ENCODE measurements around the gene GAP43.

Gene GAP43

DNA sequence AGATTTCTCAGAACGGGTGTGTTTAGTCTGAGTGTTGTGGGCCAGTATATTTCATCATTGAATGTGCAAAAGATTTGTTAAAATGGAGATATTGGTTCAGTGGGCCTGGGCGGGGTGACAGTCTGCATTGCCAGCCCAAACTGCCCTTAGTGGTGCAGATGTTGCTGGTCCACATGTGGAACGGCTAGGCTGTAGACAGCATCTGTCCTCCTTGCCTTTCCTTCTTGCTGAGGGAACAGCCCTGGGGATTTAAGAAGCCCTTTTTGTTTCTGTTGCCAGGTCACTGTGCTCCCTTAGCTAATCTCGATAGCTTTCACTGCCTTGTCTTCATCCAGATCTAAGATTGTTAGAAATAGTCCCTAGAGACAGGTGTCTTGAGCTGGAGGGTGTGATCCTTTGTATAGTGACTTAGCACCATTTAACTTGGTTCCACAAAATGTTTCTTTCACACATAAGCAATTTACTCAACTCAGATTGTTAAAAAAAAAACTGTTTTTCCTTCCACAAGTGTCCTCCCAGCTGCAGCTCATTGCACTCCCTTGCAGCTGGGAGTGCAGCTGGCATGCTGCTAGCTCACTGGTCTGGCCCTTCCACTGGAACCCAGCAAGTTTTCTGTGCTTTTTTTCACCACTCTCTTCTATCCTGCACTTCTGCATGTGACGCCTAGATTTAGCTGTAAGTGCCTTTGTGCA lies 37.5 kb downstream of the GAP43 start:
- DNase-seq (ENCODE audit: low read depth in 4 of 4, low spot score in 1 of 4): no peak

DNA sequence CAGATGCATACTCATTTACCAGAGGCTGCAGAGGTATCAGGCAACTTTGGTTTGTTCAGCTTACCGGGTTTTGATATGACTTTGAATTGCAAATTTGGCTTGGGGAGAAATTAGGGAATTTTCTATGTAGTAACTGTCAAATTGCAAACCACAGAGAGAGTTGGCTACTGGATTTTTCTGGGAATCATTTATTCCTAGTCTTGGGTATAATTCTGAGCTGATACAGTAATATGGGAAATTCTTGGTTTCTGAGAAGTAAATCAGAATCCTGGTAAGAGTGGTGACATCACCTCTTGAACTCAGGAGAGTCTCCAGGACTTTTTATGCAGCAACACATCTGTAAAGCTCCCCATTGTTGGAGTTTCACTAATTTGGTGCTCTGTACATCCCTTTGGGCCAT lies 39.0 kb downstream of the GAP43 start:
- no peak for DNase-seq (ENCODE audit: low read depth in 4 of 4, low spot score in 1 of 4)

DNA sequence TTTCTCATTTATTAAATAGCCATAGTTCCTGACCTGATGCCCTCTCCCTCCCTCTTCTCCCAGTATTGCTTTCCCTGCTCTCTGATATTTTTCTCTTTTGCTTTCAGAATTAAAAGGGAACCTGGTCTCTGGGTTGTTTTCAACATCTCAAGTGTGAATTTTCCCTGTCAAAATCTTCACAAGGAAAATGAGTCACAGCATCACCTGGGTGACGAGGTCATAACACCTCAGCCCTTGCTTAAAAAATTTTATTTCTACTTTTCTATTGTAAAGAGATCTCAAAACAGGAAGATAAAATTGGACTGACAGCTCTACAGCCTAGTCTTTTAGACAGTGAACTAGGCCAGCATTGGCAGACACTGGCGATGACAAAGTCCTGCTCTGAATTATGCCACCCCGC lies 40.1 kb downstream of the GAP43 start:
- no peak for DNase-seq (ENCODE audit: low read depth in 4 of 4, low spot score in 1 of 4)

DNA sequence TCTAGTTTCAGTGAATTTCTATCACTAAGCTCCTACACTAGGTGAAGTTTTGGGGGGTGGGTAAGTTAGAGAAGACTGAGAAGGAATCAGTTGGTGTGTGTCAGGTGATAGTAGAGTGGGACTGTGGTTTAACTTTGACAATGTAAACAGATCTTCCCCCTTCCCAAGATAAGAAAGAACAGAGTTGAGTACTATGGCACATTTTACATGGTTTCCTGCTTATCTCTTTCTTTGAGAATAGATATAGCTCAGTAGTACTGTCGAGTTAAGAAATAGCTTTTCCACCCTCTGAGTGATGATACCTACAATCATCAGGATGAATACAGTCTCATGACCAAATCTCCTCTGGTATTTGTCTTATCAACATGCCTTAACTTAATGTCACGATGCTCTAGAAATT lies 42.8 kb downstream of the GAP43 start:
- DNase-seq (ENCODE audit: low read depth in 4 of 4, low spot score in 1 of 4): no peak

DNA sequence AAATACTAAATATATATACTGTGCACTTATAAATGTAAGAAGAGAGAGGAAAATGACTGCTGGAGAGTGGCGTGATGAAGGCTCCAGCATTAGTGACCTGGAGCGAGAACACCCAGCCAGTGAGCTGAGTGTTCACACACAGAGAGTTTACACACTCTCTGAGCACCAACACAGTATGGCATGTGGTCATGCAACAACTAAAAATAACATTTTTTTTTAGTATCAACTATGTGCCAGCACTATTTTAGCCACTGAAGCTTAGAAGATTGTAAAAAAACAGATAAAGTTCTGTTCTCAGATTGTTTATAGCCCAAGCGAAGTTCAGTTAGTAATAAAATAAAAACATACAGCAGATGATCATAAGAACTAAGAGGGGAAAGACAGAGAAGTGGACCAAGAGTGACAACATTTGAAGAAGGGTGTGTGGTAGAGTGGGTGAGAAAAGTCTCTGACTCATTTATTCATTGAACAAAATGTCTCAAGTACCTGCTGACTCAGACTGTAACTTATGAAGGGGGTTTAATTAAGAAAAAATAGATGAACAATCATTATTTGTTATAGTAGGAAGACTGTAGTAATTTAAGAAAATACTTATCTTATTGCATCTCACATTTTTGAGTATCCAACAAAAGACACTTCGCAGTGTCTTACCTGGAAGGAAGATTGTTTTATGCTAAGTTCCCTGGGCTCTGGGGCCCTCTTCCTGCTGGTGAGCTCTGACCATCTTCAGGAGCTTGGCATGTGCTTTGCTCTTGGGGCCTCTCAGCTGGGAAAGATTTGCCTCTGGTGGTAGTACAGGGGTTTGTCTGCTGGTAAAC lies 43.8 kb downstream of the GAP43 start:
- no peak for DNase-seq (ENCODE audit: low read depth in 4 of 4, low spot score in 1 of 4)

DNA sequence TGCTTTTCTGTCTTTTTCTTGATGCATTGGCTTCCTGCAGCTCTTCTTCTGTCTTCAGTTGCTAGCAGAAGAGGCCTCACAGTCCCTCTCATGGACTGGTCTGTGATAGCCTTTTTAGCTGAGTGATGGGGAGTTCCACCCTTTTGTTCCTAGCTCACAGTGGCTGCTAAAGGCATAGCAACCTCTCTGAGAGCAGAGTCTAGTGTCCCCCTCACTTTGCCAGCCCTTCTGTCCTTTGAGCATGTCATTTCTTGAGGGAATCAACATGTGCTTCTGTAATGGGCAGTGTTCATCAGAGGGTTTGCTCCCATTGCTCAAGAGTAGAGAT lies 44.4 kb downstream of the GAP43 start:
- DNase-seq (ENCODE audit: low read depth in 4 of 4, low spot score in 1 of 4): no peak

DNA sequence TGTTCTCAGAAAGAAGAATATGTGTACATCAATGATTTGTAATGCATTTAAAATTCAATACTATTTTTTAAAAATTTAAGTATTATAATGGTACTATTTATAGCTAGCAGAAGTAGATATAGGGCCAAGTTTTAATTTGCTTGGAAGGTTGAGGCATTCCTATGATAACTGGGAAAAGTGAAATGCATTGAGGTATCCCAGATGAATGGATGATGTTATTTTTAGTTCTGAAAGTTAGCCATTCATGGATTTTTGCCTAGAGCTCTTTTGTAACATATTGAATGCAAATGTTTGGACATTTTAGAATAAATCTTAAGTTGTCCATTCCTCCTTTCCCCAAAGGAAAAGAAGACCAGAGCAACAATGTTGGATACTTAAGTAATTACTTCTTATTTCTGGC lies 47.6 kb downstream of the GAP43 start:
- no peak for DNase-seq (ENCODE audit: low read depth in 4 of 4, low spot score in 1 of 4)

- no peak for DNase-seq (ENCODE audit: low read depth in 4 of 4, low spot score in 1 of 4)
These were observed 48.6 kb downstream of the GAP43 start for GRCh38 chr3:115671761-115672455.

DNA sequence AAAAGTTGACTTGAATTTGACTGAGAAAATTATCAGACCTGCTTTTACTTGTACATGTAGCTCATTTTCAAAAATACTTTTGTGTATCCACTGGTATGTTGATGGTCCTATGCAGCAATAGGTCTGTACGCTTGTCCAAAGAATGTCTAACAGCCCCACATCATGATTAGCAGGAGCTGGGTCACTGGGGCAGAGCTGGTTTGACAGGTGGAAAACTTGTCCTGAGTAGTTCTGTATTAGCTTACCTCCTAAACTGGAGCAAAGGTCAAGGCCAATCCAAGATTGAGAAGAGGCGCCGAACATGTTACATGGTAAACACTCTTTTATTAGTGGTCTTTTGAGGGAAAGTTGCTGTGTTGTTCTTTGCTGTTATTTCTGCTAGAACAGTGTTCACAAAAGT lies 50.6 kb downstream of the GAP43 start:
- no peak for DNase-seq (ENCODE audit: low read depth in 4 of 4, low spot score in 1 of 4)

DNA sequence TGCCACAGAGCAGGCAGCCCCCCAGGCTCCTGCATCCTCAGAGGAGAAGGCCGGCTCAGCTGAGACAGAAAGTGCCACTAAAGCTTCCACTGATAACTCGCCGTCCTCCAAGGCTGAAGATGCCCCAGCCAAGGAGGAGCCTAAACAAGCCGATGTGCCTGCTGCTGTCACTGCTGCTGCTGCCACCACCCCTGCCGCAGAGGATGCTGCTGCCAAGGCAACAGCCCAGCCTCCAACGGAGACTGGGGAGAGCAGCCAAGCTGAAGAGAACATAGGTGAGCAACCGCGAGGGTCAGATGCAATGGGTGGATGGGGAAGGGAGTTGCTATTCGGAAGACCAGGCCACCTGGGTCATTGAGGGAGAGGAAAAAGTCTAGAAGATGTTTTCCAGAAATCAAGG lies 53.0 kb downstream of the GAP43 start:
- no peak for DNase-seq (ENCODE audit: low read depth in 4 of 4, low spot score in 1 of 4)

DNA sequence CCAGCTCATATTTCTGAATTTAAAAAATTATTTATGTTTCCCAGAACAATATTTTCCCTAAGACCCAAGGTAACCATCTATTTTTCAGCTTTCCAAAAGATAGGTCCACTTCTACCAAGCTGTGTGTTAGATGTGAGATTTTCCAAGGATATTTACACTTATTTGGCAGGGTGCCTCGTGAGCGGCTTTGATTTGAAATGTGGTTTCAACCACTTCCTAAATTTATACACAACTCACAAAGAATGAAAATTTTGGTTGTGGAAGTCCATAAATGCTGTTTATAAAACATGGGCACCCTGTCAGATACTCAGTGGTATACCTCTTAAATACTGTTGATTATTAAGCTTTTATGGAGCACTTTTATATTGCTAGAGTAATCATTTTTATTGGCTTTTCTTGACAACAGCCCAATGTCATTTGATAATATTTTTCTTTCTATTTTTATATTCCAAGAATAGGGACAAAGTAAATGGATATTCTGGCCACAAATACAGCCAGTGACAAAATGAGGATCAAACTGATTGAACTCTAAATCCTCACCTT lies 57.6 kb downstream of the GAP43 start:
- DNase-seq (ENCODE audit: low read depth in 4 of 4, low spot score in 1 of 4): no peak

DNA sequence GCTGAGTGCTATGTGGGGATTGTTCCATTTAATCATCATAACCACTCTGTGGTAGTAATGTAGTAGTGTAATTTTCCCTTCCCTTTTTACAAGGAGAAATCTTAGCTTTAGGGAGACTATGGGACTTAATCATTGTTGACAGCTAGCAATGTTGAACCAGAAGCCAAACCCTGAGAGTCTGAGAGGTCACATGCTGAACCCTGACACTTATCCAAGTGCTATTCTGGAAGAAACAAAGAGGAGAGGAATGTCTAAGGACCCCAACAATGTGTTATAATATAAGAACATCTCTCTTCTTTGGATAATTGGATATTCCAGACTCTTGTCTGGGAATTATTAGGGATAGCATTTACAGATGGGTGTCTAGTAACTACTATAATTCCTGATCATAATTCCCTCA lies 58.4 kb downstream of the GAP43 start:
- no peak for DNase-seq (ENCODE audit: low read depth in 4 of 4, low spot score in 1 of 4)

DNA sequence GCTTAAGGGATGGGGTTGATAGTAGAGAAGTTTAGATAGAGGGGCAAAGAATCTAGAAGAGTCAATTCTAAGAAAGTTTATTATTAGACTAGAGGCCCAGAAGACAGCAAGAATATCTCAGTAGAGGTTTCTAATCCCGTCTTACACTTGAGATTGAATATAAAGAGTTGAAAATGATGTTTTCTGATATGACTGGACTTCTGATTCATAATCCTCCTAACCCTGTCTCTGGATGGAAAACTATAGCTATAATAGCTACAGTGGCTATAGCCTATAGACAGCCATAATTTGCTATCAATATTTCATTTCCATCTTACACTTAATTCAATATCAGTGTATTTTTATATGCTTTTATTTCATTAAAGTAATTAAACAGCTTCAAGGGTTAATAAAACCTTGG lies 60.0 kb downstream of the GAP43 start:
- no peak for DNase-seq (ENCODE audit: low read depth in 4 of 4, low spot score in 1 of 4)

DNA sequence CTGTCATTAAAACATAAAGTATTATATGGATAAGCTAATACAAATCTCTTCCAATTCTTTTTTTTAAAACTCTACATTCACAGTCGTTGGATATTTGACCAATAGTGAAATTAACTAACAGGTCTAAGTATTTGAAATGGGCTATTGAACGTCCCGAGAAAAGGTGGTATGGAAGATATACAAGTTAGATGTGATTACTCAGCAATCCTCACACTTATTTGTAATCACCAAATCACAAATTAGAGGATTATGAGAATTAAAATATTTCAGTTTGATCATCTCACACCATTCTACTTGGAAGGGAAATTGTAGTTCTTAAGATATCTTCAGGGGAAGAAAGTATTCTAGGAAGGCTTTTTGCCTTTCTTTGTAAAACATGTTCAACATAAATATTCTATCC lies 60.5 kb downstream of the GAP43 start:
- no peak for DNase-seq (ENCODE audit: low read depth in 4 of 4, low spot score in 1 of 4)

GRCh38 chr3:115685097-115685496 lies 61.8 kb downstream of the GAP43 start:
- DNase-seq (ENCODE audit: low read depth in 4 of 4, low spot score in 1 of 4): no peak

- DNase-seq (ENCODE audit: low read depth in 4 of 4, low spot score in 1 of 4): no peak
These were observed 64.4 kb downstream of the GAP43 start for GRCh38 chr3:115687721-115688120.

GRCh38 chr3:115688418-115688817 lies 65.1 kb downstream of the GAP43 start:
- no peak for DNase-seq (ENCODE audit: low read depth in 4 of 4, low spot score in 1 of 4)

DNA sequence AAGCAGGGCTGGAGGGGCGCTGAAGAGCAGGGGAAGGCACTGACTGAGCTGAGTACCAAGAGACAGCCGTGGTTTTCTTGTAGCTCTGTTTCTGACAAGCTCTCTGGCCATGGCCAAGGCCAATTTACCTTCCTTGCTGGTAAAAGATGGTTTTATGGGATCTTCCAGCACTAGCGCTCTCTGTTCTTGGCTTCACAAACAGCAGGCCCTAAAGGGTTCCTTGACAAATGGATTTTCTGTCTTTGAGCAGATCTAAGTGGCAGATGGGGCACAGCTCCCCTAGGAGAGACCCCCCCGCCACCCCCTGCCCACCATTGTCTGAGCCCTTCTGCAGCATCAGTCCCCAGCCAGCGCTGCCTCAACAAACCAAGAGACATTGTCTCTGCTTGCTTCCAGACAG lies 66.6 kb downstream of the GAP43 start:
- no peak for DNase-seq (ENCODE audit: low read depth in 4 of 4, low spot score in 1 of 4)

DNA sequence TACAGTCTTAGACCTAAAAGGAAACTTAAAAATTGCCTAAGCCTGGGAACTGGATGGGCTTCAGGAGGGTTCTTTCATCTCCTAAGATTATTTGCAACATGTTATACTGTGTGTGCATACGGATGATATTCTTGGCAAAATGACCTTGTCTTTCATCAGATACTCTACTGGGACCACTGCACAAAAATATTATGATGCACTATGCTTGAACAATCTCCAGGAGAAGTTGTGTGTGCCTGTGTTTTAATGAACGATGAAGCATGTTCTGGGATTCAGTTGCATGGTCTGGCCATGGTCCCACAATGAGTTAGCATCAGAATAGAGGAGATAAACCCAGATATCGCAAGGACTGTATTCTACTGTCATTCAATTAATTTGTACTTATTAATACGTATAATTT lies 68.7 kb downstream of the GAP43 start:
- DNase-seq (ENCODE audit: low read depth in 4 of 4, low spot score in 1 of 4): no peak

- peak; percentile 25 to 46 (median 41) for DNase-seq (ENCODE audit: low read depth in 4 of 4, low spot score in 1 of 4)
These were observed 69.7 kb downstream of the GAP43 start for GRCh38 chr3:115692887-115693524.

DNA sequence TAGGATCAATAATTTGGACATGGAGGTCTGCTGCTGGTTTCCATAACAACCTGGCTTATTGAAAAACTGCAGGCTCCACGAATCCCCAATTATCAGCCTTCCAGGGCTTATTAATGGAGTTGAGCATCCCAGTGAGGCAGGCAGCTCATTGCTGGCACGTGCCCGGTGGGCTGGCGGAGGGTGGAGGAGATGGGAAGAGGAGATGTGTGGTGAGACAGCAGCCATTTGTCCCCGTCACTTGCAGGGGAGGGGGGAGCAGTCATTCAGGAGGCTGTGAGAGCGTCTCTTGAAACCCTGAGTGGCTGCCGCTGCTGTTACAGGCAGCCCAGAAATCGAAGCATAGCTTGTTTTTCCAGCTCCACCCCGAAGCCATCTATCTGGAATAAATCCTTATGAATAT lies 70.6 kb downstream of the GAP43 start:
- DNase-seq (ENCODE audit: low read depth in 4 of 4, low spot score in 1 of 4): no peak

- DNase-seq (ENCODE audit: low read depth in 4 of 4, low spot score in 1 of 4): no peak
These were observed 71.8 kb downstream of the GAP43 start for GRCh38 chr3:115695090-115695489.
